SIG-M5 (cell line): ENCODE data around the gene CASZ1.

ENCODE experiments used
- DNase-seq: peaks from one replicate; lab custom pipeline; 2025; lab: John Stamatoyannopoulos, UW

The CASZ1 gene

GRCh38 chr1:10704368-10704882 lies 92.0 kb downstream of the CASZ1 start:
- no peak for DNase-seq

- DNase-seq = no peak
Measured at GRCh38 chr1:10703702-10704101, 92.7 kb downstream of the CASZ1 start.

- no peak for DNase-seq
Measured at GRCh38 chr1:10701145-10701544, 95.3 kb downstream of the CASZ1 start.

- DNase-seq = no peak
Measured at GRCh38 chr1:10699470-10699835, 97.0 kb downstream of the CASZ1 start.

- no peak for DNase-seq
Measured at GRCh38 chr1:10698726-10699469, 97.5 kb downstream of the CASZ1 start.

GRCh38 chr1:10697621-10698160 lies 98.8 kb downstream of the CASZ1 start:
- no peak for DNase-seq

- no peak for DNase-seq
Measured at GRCh38 chr1:10696977-10697376, 99.5 kb downstream of the CASZ1 start.

GRCh38 chr1:10694633-10695627 lies 101.5 kb downstream of the CASZ1 start:
- no peak for DNase-seq

- no peak for DNase-seq
Measured at GRCh38 chr1:10694274-10694632, 102.2 kb downstream of the CASZ1 start.

GRCh38 chr1:10693497-10694273 lies 102.8 kb downstream of the CASZ1 start:
- DNase-seq = no peak

- DNase-seq = no peak
Measured at GRCh38 chr1:10693152-10693496, 103.3 kb downstream of the CASZ1 start.

- DNase-seq = no peak
Measured at GRCh38 chr1:10692401-10693021, 103.9 kb downstream of the CASZ1 start.

- DNase-seq = no peak
Measured at GRCh38 chr1:10691740-10692125, 104.7 kb downstream of the CASZ1 start.

- DNase-seq = no peak
Measured at GRCh38 chr1:10691075-10691739, 105.2 kb downstream of the CASZ1 start.

- no peak for DNase-seq
Measured at GRCh38 chr1:10690484-10690883, 106.0 kb downstream of the CASZ1 start.

- DNase-seq = no peak
Measured at GRCh38 chr1:10688409-10688786, 108.0 kb downstream of the CASZ1 start.

GRCh38 chr1:10687782-10688408 lies 108.6 kb downstream of the CASZ1 start:
- no peak for DNase-seq

GRCh38 chr1:10687251-10687651 lies 109.2 kb downstream of the CASZ1 start:
- no peak for DNase-seq

GRCh38 chr1:10686404-10687040 lies 109.9 kb downstream of the CASZ1 start:
- no peak for DNase-seq

GRCh38 chr1:10685808-10686403 lies 110.5 kb downstream of the CASZ1 start:
- no peak for DNase-seq
